RPMI7951 (cell line): ENCODE measurements around the gene DHCR24. TPM values are rescaled to one million over a fixed set of nuclear protein-coding genes. Genes with fewer than 3 reads are reported as not detected.
"Not testable (repeated sequence)": the region's sequence is repeated elsewhere in the genome, so short reads cannot be mapped to it uniquely, and the experiment has no call there.

Source experiments
- DNase-seq: peaks from one replicate; pipeline ENCODE4 v3.0.0-alpha.2; 2012; ENCODE audit warnings: low read depth
- total RNA-seq: library from RNA; depleted of rRNA; stranded (reverse); fragments of >200 nt; shearing (Covaris generic); gene quantifications from 2 replicates; pipeline ENCODE4 v1.2.3, GENCODE V29; 2014; rRNA removed

The DHCR24 gene
- 63.0 and 67.8 TPM in 2 replicates for total RNA-seq

- peak; percentile 85 for DNase-seq
Observed at GRCh38 chr1:54886724-54887664, at the start of gene DHCR24. Gene DHCR24, minus strand, starts transcription at chr1:54887195. Its CDS starts 76 bp downstream, at chr1:54887119.

GRCh38 chr1:54936791-54937190 lies 49.8 kb upstream of the DHCR24 start:
- DNase-seq: no peak

GRCh38 chr1:54934869-54935268 lies 47.9 kb upstream of the DHCR24 start:
- DNase-seq: peak; percentile 84

- DNase-seq: not testable (repeated sequence)
Observed at GRCh38 chr1:54934081-54934480, 47.1 kb upstream of the DHCR24 start.

GRCh38 chr1:54931275-54931840 lies 44.4 kb upstream of the DHCR24 start:
- no peak for DNase-seq

- no peak for DNase-seq
Observed at GRCh38 chr1:54929700-54930099, 42.7 kb upstream of the DHCR24 start.

GRCh38 chr1:54928327-54928726 lies 41.3 kb upstream of the DHCR24 start:
- no peak for DNase-seq

GRCh38 chr1:54927472-54928240 lies 40.7 kb upstream of the DHCR24 start:
- DNase-seq: peak; percentile 18

GRCh38 chr1:54926970-54927369 lies 40.0 kb upstream of the DHCR24 start:
- no peak for DNase-seq

- DNase-seq: no peak
Observed at GRCh38 chr1:54922921-54923421, 36.0 kb upstream of the DHCR24 start.

GRCh38 chr1:54922040-54922761 lies 35.2 kb upstream of the DHCR24 start:
- no peak for DNase-seq

GRCh38 chr1:54919367-54920359 lies 32.7 kb upstream of the DHCR24 start:
- no peak for DNase-seq

- DNase-seq: not testable (repeated sequence)
Observed at GRCh38 chr1:54911076-54911475, 24.1 kb upstream of the DHCR24 start.

GRCh38 chr1:54906586-54906985 lies 19.6 kb upstream of the DHCR24 start:
- DNase-seq: no peak

- no peak for DNase-seq
Observed at GRCh38 chr1:54904476-54905048, 17.6 kb upstream of the DHCR24 start.

- DNase-seq: no peak
Observed at GRCh38 chr1:54894271-54894670, 7.3 kb upstream of the DHCR24 start.

- DNase-seq: no peak
Observed at GRCh38 chr1:54892586-54892985, 5.6 kb upstream of the DHCR24 start.

- DNase-seq: no peak
Observed at GRCh38 chr1:54889132-54889725, 2.2 kb upstream of the DHCR24 start.

GRCh38 chr1:54888080-54888733 lies 1.2 kb upstream of the DHCR24 start:
- DNase-seq: no peak
